ENCODE results near the gene APPL2. TPM values are rescaled to one million over a fixed set of nuclear protein-coding genes. Genes with fewer than 3 reads are reported as not detected.
A peak's percentile ranks its signal among the peaks of the same experiment; 100 is the strongest.

The APPL2 gene
- total RNA-seq, 1 donor from 2014 or later: 42.6 TPM

GRCh38 chr12:105223352-105223845 lies 12.6 kb downstream of the APPL2 start:
- no peak for DNase-seq (ENCODE audit: low spot score)

DNA sequence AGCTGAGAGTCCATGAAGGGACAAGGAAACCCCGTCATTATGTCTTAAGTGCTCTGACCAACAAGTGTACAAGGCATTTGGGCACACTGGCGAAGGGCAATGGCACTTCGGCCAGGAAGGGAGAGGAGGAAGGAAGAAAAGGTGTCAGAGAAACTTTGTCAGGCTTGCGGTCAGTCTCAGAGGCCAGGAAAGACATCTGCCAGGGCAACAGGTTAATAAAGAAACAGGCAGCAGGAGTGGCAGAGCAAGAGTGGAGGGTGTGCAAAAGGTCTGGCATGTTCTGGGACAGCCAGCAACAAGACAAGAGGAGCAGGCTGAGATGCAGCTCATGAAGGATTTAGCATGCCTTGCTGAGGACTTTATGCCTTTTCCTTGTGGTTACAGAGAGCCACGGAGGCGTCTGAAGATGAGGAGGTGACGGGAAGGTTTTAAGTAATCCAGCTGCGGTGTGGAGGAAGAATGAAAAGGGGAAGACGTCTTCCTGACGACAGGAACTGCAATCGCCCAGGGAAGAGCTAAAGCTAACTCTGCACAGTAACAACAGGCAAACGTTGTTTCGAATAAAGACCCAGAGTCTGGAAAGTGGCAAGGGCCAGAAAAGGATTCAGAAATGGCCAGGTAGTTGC lies 13.1 kb downstream of the APPL2 start:
- DNase-seq (ENCODE audit: low spot score): peak; percentile 50

DNA sequence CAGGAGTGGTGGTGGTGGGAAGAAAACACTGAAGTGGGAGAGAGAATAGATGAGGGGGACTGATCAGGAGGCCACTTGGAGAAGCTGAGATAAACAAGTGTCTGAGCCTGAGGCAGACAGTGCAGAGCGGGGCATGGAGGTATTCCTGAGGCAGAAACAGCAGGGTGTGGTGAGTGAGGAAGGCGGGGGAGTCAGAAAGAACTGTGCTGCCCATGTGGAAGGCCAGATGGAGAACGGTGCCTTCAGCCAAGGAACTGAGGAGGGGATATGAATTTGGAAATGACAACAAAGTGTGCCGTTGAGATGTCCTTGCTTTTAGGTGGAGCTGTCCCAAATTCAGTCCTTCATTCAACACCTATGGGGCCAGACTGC lies 13.7 kb downstream of the APPL2 start:
- DNase-seq (ENCODE audit: low spot score): no peak

GRCh38 chr12:105221583-105222283 lies 14.2 kb downstream of the APPL2 start:
- no peak for DNase-seq (ENCODE audit: low spot score)

GRCh38 chr12:105220929-105221290 lies 15.1 kb downstream of the APPL2 start:
- no peak for DNase-seq (ENCODE audit: low spot score)

DNA sequence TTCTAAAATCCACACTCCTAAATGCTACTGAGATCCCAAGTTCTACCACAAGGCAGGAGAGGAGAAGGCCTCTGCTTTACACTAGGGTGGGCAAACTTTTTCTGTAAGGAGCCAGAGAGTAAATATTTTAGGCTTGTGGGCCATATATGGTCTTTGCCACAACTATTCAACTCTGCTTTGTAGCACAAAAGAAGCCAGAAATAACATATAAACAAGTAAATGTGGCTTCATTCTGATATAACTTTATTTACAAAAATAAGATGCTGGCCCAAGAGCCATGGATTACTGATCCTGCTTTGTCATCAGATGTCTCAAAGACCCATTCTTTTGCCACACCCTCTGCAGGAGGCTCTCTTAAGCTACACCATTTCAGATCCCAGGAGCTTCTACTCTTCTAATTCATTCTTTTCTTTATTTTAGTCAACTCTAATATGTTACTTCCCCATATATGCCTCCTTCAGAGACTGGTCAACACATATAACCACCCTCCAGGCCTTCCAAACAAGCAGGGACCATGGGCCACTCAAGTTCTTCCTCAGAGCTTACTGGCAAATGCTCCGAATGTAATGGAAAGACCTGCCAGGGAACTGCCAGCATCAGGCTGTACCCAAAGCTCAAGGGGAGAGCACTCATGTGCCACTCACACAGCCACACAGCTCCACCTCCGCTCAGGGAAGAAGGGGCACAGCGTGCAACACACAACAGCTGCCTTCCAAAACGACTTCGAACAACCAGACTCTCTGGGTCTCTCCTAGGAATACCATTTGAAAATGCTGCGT lies 15.6 kb downstream of the APPL2 start:
- no peak for DNase-seq (ENCODE audit: low spot score)

DNA sequence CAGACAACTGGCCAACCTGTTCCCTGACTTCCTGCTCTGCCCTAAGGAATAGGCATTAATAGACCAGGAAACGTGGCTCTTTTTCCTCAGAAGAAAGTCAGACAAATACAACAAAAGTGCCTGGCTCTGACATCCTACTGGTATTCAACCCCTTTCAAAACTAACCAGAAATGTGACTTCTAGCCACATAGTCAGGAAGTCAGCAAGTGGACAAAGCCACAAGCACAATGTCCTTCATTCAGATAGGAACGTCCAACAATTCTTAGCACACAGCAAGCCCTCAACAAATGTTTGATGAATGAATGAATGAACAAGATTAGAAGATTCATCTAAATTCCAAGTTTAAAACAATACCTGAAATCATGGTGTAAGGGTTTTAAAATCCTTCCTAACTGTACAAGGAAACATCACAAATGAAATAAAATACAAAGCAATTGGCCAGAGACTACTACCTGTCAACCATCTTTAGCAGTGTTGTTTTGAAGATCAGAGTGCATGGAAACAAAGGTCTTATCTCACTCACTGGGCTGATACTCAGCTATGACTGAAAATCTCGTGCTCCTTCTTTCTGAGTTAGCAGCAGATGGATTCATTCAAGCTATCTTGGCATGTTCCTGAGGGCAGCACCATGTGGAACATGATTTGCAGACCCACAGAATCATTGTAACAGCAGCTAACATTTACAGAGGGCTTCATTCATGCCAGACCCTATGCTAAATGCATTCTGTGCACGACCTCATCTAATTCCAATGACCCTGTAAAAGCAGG lies 16.5 kb downstream of the APPL2 start:
- no peak for DNase-seq (ENCODE audit: low spot score)

DNA sequence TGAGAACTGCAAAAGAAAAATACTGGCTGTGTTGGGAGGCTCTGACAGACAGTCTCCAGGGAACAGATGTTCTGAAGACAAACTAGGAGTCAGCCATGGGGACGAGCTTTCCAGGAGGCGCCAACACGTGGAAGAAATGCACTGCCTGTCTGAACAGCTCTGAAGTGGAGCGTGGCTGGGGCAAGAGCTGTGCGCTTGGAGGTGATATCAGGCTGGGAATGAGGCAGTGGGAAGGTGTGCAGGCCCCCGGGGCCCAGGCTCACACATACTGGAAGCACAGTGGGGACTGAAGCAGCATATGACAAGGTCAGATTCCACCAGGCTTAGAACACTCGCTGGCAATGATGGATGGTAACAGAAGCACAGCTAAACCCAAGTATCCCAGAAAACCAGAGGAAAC lies 17.5 kb downstream of the APPL2 start:
- DNase-seq (ENCODE audit: low spot score): no peak

DNA sequence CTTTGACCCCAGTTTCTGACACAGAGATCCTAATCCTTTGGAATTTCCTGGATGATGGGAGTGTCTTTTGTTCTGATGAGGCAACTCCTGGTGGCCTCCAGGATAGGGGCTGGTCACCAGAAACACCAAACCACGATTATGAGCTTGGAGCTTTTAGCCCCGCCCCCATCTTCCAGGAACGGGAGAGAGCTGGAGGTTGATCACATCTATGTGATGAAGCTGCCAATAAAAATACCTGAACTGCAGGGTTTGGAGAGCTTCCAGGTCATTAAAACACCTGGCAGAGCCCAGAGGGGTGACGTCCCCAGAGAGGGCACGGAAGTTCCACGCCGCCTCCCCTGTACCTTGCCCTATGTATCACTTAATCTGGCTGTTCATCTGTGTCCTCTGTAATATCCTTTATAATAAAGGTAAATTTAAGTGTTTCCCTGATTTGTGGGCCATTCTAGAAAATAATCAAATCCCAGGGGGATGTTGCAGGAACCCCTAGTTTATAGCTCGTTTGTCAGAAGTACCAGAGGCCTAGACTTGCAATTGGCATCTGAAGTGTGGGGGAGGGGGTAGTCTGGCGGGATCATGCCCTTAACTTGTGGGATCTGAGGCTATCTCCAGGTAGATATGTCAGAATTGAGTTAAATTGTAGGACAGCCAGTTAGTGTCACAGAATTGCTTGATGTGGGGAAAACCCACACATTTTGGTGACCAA lies 21.2 kb downstream of the APPL2 start:
- DNase-seq (ENCODE audit: low spot score): no peak

DNA sequence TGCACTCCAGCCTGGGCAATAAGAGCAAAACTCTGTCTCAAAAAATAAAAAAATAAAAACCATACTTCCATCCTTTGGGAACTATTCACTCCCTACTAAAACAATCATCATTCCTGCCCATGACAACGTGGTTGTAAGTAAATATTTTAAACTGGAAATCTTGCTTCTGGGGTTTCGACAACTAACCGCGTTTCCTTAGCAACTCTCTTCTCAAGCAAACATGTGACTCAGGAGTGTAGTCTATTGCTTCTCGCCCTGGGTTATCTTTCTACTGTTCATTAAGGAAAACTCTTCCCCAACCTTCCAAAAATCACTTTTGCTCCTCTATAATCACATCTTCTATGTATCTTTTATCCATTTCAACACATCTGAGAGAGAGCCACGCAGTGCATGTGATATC lies 21.8 kb downstream of the APPL2 start:
- DNase-seq (ENCODE audit: low spot score): no peak

- no peak for DNase-seq (ENCODE audit: low spot score)
These were observed 23.5 kb downstream of the APPL2 start for GRCh38 chr12:105212438-105212837.

DNA sequence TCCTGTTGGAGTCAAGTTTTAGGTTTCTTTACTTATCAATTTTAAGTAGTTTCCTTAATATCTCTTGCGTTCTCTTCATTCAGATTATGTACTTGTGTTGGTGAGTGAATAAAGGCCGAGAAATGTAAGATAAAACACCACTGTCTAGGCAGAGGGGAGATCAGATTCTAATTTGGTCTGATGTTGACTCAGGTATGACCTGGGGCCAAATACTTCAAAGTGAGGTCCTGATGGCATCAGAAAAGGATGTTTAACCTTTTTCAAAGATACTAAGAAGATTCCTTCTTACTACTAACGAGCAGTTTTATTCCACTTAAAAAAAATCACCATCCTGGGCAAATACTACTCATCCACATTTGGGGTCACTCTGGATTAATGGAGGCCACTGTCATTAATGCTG lies 26.9 kb downstream of the APPL2 start:
- no peak for DNase-seq (ENCODE audit: low spot score)

GRCh38 chr12:105206686-105207374 lies 29.1 kb downstream of the APPL2 start:
- DNase-seq (ENCODE audit: low spot score): no peak

DNA sequence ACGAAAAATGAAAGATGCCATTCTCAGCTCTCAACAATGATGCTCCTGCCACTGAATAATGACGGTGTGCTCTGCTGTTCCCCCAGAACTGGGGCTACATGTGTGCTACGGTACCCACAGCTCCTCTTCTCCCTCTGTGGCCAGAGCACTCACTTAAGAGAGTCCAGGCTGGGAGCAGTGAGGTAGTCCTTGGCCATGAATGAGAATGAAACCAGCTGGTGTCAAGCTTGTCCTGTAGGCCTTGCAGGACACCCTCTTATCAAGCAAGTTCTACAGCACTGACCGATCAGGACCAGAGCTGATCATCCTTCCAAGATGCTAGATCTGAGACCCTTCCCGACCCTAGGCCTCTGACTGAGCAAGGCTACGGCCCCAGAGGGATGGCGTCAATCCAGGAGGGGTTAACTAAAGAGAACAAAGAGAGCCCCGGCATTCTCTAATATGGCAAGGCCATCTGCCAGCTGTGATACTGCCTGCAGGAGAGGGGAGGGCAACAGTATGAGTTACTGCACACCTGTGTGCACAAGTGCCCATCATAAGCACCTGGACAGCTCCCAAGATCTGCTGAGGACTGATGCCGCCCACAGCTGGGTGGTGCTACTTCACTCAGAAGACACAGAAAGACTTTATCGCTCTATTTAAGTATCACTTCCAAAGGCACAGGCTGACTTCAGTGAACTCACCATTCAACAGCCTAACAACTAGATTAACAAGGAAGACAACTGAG lies 30.5 kb downstream of the APPL2 start:
- DNase-seq (ENCODE audit: low spot score): no peak

DNA sequence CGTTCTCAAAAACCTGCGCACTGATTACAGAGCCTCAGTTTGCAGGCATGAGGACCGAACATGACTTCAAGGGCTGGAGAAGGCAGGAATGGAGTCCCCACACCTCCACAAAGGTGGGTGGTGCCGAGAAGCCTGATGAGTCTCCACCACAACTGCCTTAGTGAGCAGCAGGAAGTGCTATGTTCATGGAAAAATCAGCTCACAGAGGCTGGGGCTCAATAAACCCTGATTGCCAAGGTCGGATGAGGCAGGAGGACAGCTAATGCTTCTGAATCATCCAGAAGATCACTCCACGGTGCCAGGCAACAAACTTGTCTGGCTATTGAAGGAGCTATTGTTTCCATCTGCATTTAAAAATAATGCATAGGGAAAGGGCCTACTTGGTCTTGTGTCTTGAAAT lies 31.1 kb downstream of the APPL2 start:
- peak; percentile 33 for DNase-seq (ENCODE audit: low spot score)

DNA sequence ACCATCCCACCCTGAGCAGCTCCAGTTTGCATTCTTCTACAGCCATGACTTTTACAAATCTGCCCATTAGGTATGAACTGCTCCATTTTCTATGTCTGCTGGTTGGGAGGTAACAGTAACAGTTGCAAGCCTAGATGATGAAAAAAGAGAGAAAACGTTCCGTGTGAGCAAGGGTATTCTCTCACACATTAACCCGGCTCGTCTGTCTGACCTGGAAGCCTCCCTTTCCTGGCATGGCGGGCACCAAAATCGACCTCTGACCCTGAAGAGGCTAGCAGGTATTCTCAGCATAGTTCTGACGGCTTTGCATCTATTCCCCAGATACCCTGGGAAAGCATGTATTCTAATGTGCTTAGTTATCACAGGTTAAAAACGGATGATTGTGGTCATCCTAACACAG lies 31.8 kb downstream of the APPL2 start:
- no peak for DNase-seq (ENCODE audit: low spot score)

GRCh38 chr12:105202202-105202601 lies 33.8 kb downstream of the APPL2 start:
- DNase-seq (ENCODE audit: low spot score): no peak

GRCh38 chr12:105201299-105201698 lies 34.7 kb downstream of the APPL2 start:
- peak; percentile 69 for DNase-seq (ENCODE audit: low spot score)

GRCh38 chr12:105200385-105200784 lies 35.6 kb downstream of the APPL2 start:
- no peak for DNase-seq (ENCODE audit: low spot score)

DNA sequence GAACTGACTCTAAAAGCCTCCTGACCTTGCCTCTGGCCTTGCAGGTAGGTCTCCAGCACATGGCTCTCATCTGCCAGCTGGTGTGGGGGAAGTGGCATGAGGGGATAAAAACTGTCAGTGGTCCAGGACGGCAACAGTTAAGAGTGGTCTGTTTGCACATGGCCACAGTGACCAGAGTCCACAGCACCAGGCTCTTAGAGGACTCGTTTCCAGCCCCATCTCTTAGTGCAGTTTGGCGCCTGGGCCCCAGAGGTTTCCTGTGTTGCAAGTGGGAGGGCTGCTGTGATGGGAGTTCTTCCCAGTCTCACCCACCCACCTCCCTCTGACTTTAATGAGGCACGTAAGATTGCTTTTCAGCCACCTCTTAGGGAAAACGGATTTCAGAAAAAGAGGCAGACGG lies 37.0 kb downstream of the APPL2 start:
- DNase-seq (ENCODE audit: low spot score): no peak

Data from umbilical cord (tissue), 2 donors.